SK-N-SH (cell line): Measurements from ENCODE around the gene EXOC6B. TPM values are rescaled to one million over a fixed set of nuclear protein-coding genes. Genes with fewer than 3 reads are reported as not detected.

Source experiments
- CTCF ChIA-PET: fragments of 300-600, 350-600 bp; formaldehyde crosslinking; extraction: SDS; loops from one replicate; lab custom pipeline; 2021; lab: Yijun Ruan, JAX
- POLR2A ChIA-PET: fragments of 350-600 bp; sonication (Branson Sonifier 250); formaldehyde crosslinking; extraction: SDS; loops from one replicate; lab custom pipeline; 2020; ENCODE audit warnings: antibody characterized with exemption, inconsistent platforms; lab: Yijun Ruan, JAX
- DNase-seq: peaks from one replicate; pipeline ENCODE4 v3.0.0; 2012
- H2AFZ ChIP-seq: fragments of 200-600 bp; sonication (generic); 2 replicates; pipeline ENCODE4 v1.8.1; 2016; ENCODE audit warnings: antibody characterized with exemption, mild to moderate bottlenecking, low read depth
- H3F3A ChIP-seq: fragments of 200-600 bp; sonication (generic); replicated peaks from 2 replicates; pipeline ENCODE3; 2016; ENCODE audit warnings: antibody characterized with exemption, mild to moderate bottlenecking; ENCODE audit not compliant: insufficient read depth
- H3K27ac ChIP-seq, 2 experiments: fragments of 200-500 bp in 1 of 2; fragments of 200-600 bp in 1 of 2; sonication (Bioruptor generic) in 1 of 2; sonication (generic), shearing (Covaris generic) in 1 of 2; 2 replicates each; pipeline versions ENCODE4 v1.5.1 to v1.6.1; 2014 to 2016; ENCODE audit warnings: low read depth in 2 of 2, inconsistent platforms in 1 of 2, low read length in 1 of 2, mild to moderate bottlenecking in 1 of 2, mixed read lengths in 1 of 2
- H3K27me3 ChIP-seq: fragments of 200-600 bp; sonication (generic), shearing (Covaris generic); 2 replicates; pipeline ENCODE4 v1.6.1; 2016; ENCODE audit warnings: mixed run types; ENCODE audit not compliant: insufficient read depth
- H3K36me3 ChIP-seq, 2 experiments: fragments of 200-500 bp in 1 of 2; fragments of 200-600 bp in 1 of 2; sonication (Bioruptor generic) in 1 of 2; sonication (generic) in 1 of 2; replicated peaks in 1 of 2; 2 replicates each; pipeline versions ENCODE3 to v1.5.1; 2014 to 2016; ENCODE audit warnings: low read length in 1 of 2, mild to moderate bottlenecking in 1 of 2; ENCODE audit not compliant: insufficient read depth in 2 of 2, control insufficient read depth in 1 of 2
- H3K4me1 ChIP-seq, 2 experiments: fragments of 200-500 bp in 1 of 2; fragments of 200-600 bp in 1 of 2; sonication (Bioruptor generic) in 1 of 2; sonication (generic), shearing (Covaris generic) in 1 of 2; 2 replicates each; pipeline versions ENCODE4 v1.5.1 to v1.6.1; 2014 to 2016; ENCODE audit warnings: low read depth in 1 of 2, low read length in 1 of 2, mixed run types in 1 of 2; ENCODE audit not compliant: insufficient read depth in 2 of 2, control insufficient read depth in 1 of 2
- H3K4me2 ChIP-seq: fragments of 200-600 bp; sonication (generic), shearing (Covaris generic); 2 replicates; pipeline ENCODE4 v1.6.1; 2017; ENCODE audit warnings: mixed run types
- H3K4me3 ChIP-seq, 2 experiments: fragments of 200-500 bp in 1 of 2; fragments of 200-600 bp in 1 of 2; sonication (Bioruptor generic) in 1 of 2; sonication (generic), shearing (Covaris generic) in 1 of 2; 2 replicates each; pipeline versions ENCODE4 v1.5.1 to v1.8.1; 2014 to 2016; ENCODE audit warnings: low read depth in 2 of 2, inconsistent platforms in 1 of 2, low read length in 1 of 2, mild to moderate bottlenecking in 1 of 2, mixed read lengths in 1 of 2, moderate library complexity in 1 of 2
- H3K79me2 ChIP-seq: fragments of 200-600 bp; sonication (generic); 2 replicates; pipeline ENCODE4 v1.8.1; 2017; ENCODE audit warnings: mild to moderate bottlenecking; ENCODE audit not compliant: insufficient read depth
- H3K9ac ChIP-seq: fragments of 200-600 bp; sonication (generic); 2 replicates; pipeline ENCODE4 v1.6.1; 2017; ENCODE audit warnings: mixed run types
- H3K9me2 ChIP-seq: fragments of 200-600 bp; sonication (generic); 2 replicates; pipeline ENCODE4 v1.6.1; 2017; ENCODE audit warnings: mixed run types
- H3K9me3 ChIP-seq: fragments of 200-600 bp; sonication (generic); 2 replicates; pipeline ENCODE4 v1.6.1; 2017; ENCODE audit warnings: mixed run types, mild to moderate bottlenecking, moderate library complexity
- H4K20me1 ChIP-seq: fragments of 200-600 bp; sonication (generic); 2 replicates; pipeline ENCODE4 v1.6.1; 2017; ENCODE audit warnings: mild to moderate bottlenecking, mixed run types; ENCODE audit not compliant: insufficient read depth
- CHD2 ChIP-seq: fragments of 150-350 bp; IDR thresholded peaks from 2 replicates; pipeline ENCODE4 v1.6.1; 2018; ENCODE audit warnings: low read length; ENCODE audit not compliant: partially characterized antibody
- ELF1 ChIP-seq: IDR thresholded peaks from 2 replicates; pipeline ENCODE4 v1.4.0; 2012
- EZH2phosphoT487 ChIP-seq: fragments of 200-600 bp; sonication (generic); IDR thresholded peaks from 2 replicates; pipeline ENCODE4 v1.6.1; 2017; ENCODE audit warnings: low read depth, mixed run types, mild to moderate bottlenecking, antibody characterized with exemption, moderate library complexity, borderline replicate concordance
- FOSL2 ChIP-seq: IDR thresholded peaks from 2 replicates; pipeline ENCODE4 v1.4.0; 2012; ENCODE audit warnings: low read depth, mild to moderate bottlenecking, moderate library complexity, borderline replicate concordance
- FOXJ3 ChIP-seq: sonication (generic); formaldehyde crosslinking; IDR thresholded peaks from 2 replicates; pipeline ENCODE4 v1.5.1; 2020; ENCODE audit warnings: mild to moderate bottlenecking, missing genetic modification reagents
- GABPA ChIP-seq: IDR thresholded peaks from 2 replicates; pipeline ENCODE4 v1.4.0; 2012; ENCODE audit warnings: low read depth, mild to moderate bottlenecking
- GATA2 ChIP-seq: sonication (generic); formaldehyde crosslinking; IDR thresholded peaks from 2 replicates; pipeline ENCODE4 v1.5.0; 2020; ENCODE audit warnings: mild to moderate bottlenecking, missing genetic modification reagents
- MEF2A ChIP-seq: IDR thresholded peaks from 2 replicates; pipeline ENCODE4 v1.4.0; 2012; ENCODE audit warnings: low read depth, borderline replicate concordance
- MXI1 ChIP-seq: IDR thresholded peaks from 2 replicates; pipeline ENCODE4 v1.6.1; 2012; ENCODE audit warnings: mild to moderate bottlenecking, low read depth, low read length, improper control_type of control experiment
- NFIC ChIP-seq: IDR thresholded peaks from 2 replicates; pipeline ENCODE4 v1.4.0; 2012; ENCODE audit warnings: borderline replicate concordance
- TAF1 ChIP-seq: IDR thresholded peaks from 2 replicates; pipeline ENCODE4 v1.6.1; 2012; ENCODE audit warnings: low read depth, mild to moderate bottlenecking, low read length, moderate library complexity, borderline replicate concordance
- WGBS: methylation state at CpG from one replicate; pipeline ENCODE4 v1.1.6; 2017; ENCODE audit warnings: low lambda C conversion rate; 5-methylcytosine and 5-hydroxymethylcytosine counted together
- polyA plus RNA-seq, 3 experiments: library from polyadenylated mRNA; depleted of rRNA; stranded (reverse); fragments of >200 nt; gene quantifications; 2 replicates each; pipeline ENCODE4 v1.2.3, GENCODE V29; 2012
- TF ChIP-seq, protein P1 (sequence below): fragments of 200-600 bp; sonication (generic); IDR thresholded peaks from 2 replicates; pipeline ENCODE4 v1.6.1; 2017; ENCODE audit warnings: antibody characterized with exemption, mild to moderate bottlenecking, moderate library complexity
- TF ChIP-seq, protein P2 (sequence below): fragments of 150-350 bp; IDR thresholded peaks from 2 replicates; pipeline ENCODE4 v1.6.1; 2016; ENCODE audit warnings: mild to moderate bottlenecking, low read depth, low read length
- TF ChIP-seq, protein P3 (sequence below): IDR thresholded peaks from 2 replicates; pipeline ENCODE4 v1.6.1; 2012; ENCODE audit warnings: mild to moderate bottlenecking, low read depth, low read length, moderate library complexity
- TF ChIP-seq, protein P4 (sequence below): IDR thresholded peaks from 2 replicates; pipeline ENCODE4 v1.4.0; 2012; ENCODE audit warnings: low read depth
- TF ChIP-seq, protein P5 (sequence below): IDR thresholded peaks from 2 replicates; pipeline ENCODE4 v1.4.0; 2012; ENCODE audit warnings: low read depth, borderline replicate concordance
- TF ChIP-seq, protein P6 (sequence below): IDR thresholded peaks from 2 replicates; pipeline ENCODE4 v1.4.0; 2012; ENCODE audit warnings: low read depth, borderline replicate concordance

EXOC6B gene
- polyA plus RNA-seq, 1 of the 3 experiments (the other 2 are of a cell fraction), result 7.4 TPM

DNA sequence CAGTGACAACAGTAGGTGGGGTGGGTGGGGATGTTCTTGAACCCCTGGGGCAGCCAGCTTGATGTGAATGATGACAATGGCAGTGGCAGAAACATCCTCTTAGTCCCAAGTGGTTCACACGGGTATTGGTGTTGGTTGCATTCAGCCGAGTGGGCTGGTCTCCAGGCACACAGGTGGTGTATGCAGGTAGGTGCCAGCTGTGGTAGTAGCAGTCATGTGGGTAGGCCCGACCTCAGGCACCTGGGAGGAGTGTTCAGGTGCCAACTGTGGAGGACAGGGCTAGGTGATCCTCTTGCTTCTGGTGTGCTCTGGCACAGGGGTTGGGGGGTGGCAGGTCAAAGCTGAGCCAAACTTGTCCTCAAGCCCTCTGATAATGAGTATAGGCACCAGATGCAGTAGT lies 350.6 kb downstream of the EXOC6B start (continued):
- TF ChIP-seq, protein P1, sequence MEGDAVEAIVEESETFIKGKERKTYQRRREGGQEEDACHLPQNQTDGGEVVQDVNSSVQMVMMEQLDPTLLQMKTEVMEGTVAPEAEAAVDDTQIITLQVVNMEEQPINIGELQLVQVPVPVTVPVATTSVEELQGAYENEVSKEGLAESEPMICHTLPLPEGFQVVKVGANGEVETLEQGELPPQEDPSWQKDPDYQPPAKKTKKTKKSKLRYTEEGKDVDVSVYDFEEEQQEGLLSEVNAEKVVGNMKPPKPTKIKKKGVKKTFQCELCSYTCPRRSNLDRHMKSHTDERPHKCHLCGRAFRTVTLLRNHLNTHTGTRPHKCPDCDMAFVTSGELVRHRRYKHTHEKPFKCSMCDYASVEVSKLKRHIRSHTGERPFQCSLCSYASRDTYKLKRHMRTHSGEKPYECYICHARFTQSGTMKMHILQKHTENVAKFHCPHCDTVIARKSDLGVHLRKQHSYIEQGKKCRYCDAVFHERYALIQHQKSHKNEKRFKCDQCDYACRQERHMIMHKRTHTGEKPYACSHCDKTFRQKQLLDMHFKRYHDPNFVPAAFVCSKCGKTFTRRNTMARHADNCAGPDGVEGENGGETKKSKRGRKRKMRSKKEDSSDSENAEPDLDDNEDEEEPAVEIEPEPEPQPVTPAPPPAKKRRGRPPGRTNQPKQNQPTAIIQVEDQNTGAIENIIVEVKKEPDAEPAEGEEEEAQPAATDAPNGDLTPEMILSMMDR, result no peak
- TF ChIP-seq, all 33 proteins: peak for 0

DNA sequence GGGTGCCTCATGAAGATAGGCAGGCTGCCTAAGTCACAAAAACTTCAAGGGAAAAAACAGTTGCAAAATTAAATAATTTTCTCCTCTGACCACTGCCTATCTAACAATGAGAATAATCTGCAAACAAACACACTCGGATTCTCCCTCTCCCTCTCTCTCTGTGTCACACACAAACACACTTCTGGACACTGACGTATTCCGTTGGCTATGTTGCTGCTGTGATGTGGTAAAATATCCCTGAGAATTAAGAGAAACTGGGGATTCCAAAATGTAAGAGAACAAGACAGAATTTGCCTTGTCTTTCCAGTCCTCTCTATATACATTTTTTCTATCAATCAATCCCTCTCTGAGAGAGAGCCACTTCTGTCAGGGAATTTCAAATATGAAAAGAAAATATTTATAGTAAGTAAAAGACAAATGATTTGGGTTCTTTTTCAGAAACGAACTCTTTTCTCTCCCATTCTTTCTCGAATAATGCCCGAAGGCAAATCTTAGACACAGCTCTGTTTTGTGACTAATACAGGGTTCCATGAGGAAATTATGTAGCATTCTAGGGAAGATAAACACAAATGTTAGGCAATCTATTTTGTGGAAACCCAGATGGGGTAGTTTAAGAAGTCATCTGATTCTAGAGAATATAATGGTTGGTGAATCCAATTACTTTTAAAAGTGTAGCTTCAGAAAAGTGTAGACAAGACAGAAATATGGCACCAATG lies 367.9 kb downstream of the EXOC6B start:
- DNase-seq, result no peak
- peaks cover 14% of the 10 kb centered on the region; the same call in 1 of the 2 replicates for H3K9me3 ChIP-seq
- no peaks in the 10 kb centered on the region for H3K79me2 ChIP-seq
- POLR2A ChIA-PET, result no interaction called here
- TF ChIP-seq TAF1, result no peak
- TF ChIP-seq GABPA, result no peak
- no peak for TF ChIP-seq FOSL2
- TF ChIP-seq NFIC, result no peak
- TF ChIP-seq FOXJ3 (CRISPR knock-in tag), result no peak
- TF ChIP-seq, protein P2, sequence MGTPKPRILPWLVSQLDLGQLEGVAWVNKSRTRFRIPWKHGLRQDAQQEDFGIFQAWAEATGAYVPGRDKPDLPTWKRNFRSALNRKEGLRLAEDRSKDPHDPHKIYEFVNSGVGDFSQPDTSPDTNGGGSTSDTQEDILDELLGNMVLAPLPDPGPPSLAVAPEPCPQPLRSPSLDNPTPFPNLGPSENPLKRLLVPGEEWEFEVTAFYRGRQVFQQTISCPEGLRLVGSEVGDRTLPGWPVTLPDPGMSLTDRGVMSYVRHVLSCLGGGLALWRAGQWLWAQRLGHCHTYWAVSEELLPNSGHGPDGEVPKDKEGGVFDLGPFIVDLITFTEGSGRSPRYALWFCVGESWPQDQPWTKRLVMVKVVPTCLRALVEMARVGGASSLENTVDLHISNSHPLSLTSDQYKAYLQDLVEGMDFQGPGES, result no peak
- TF ChIP-seq, protein P3, sequence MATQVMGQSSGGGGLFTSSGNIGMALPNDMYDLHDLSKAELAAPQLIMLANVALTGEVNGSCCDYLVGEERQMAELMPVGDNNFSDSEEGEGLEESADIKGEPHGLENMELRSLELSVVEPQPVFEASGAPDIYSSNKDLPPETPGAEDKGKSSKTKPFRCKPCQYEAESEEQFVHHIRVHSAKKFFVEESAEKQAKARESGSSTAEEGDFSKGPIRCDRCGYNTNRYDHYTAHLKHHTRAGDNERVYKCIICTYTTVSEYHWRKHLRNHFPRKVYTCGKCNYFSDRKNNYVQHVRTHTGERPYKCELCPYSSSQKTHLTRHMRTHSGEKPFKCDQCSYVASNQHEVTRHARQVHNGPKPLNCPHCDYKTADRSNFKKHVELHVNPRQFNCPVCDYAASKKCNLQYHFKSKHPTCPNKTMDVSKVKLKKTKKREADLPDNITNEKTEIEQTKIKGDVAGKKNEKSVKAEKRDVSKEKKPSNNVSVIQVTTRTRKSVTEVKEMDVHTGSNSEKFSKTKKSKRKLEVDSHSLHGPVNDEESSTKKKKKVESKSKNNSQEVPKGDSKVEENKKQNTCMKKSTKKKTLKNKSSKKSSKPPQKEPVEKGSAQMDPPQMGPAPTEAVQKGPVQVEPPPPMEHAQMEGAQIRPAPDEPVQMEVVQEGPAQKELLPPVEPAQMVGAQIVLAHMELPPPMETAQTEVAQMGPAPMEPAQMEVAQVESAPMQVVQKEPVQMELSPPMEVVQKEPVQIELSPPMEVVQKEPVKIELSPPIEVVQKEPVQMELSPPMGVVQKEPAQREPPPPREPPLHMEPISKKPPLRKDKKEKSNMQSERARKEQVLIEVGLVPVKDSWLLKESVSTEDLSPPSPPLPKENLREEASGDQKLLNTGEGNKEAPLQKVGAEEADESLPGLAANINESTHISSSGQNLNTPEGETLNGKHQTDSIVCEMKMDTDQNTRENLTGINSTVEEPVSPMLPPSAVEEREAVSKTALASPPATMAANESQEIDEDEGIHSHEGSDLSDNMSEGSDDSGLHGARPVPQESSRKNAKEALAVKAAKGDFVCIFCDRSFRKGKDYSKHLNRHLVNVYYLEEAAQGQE, result no peak
- no peak for TF ChIP-seq MXI1
- TF ChIP-seq GATA2 (CRISPR knock-in tag), result no peak
- TF ChIP-seq, protein P4, sequence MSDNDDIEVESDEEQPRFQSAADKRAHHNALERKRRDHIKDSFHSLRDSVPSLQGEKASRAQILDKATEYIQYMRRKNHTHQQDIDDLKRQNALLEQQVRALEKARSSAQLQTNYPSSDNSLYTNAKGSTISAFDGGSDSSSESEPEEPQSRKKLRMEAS, result no peak
- TF ChIP-seq EZH2phosphoT487, result no peak
- TF ChIP-seq, protein P5, sequence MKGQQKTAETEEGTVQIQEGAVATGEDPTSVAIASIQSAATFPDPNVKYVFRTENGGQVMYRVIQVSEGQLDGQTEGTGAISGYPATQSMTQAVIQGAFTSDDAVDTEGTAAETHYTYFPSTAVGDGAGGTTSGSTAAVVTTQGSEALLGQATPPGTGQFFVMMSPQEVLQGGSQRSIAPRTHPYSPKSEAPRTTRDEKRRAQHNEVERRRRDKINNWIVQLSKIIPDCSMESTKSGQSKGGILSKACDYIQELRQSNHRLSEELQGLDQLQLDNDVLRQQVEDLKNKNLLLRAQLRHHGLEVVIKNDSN, result no peak
- no peak for TF ChIP-seq CHD2
- TF ChIP-seq ELF1, result no peak
- TF ChIP-seq, protein P6, sequence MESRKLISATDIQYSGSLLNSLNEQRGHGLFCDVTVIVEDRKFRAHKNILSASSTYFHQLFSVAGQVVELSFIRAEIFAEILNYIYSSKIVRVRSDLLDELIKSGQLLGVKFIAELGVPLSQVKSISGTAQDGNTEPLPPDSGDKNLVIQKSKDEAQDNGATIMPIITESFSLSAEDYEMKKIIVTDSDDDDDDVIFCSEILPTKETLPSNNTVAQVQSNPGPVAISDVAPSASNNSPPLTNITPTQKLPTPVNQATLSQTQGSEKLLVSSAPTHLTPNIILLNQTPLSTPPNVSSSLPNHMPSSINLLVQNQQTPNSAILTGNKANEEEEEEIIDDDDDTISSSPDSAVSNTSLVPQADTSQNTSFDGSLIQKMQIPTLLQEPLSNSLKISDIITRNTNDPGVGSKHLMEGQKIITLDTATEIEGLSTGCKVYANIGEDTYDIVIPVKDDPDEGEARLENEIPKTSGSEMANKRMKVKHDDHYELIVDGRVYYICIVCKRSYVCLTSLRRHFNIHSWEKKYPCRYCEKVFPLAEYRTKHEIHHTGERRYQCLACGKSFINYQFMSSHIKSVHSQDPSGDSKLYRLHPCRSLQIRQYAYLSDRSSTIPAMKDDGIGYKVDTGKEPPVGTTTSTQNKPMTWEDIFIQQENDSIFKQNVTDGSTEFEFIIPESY, result no peak
- TF ChIP-seq MEF2A, result no peak
- TF ChIP-seq, all 33 proteins: peak for 0
- Histone ChIP-seq H3K36me3 (peaks cover 0 to 6% of the 10 kb centered on the region in 2 experiments), H3K9me2 (no peaks in the 10 kb centered on the region), H3F3A (no peaks in the 10 kb centered on the region), H3K27ac (no peak overlapping the region), H4K20me1 (no peaks in the 10 kb centered on the region), H3K4me1 (no peaks in the 10 kb centered on the region; a peak in 1 of 4 replicates), H3K27me3 (no peaks in the 10 kb centered on the region), H3K9ac (no peak overlapping the region), H3K4me2 (no peak overlapping the region), H2AFZ (no peak overlapping the region), H3K4me3 (no peak overlapping the region)
- 66% methylated on average over 6 of the region's 6 CpGs for WGBS
- CTCF ChIA-PET, result no interaction called here
